Measurements from ENCODE around the gene ACBD4.

ACBD4 gene

DNA sequence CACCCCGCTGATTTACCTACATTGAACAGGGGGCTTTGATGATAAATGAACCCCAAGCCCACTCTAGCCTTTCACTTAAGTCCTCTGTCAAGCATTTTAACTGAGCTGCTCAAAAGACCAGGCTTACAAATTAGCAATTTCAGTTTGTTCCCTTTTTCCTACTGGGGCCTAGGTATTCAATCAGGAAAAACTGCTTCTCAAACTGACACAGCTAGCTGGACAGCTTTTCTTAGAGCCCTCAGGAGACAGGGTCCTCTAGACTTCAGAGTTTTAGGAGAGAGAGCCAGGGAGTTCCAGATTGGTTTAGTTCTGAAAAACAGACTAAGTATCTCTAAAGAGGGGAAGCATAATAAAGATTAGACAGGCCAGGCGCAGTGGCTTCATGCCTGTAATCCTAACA lies 20.0 kb downstream of the ACBD4 start:
- no peak overlapping the region for H2AFZ ChIP-seq (ENCODE audit: low read length)
- TF ChIP-seq, protein P1, sequence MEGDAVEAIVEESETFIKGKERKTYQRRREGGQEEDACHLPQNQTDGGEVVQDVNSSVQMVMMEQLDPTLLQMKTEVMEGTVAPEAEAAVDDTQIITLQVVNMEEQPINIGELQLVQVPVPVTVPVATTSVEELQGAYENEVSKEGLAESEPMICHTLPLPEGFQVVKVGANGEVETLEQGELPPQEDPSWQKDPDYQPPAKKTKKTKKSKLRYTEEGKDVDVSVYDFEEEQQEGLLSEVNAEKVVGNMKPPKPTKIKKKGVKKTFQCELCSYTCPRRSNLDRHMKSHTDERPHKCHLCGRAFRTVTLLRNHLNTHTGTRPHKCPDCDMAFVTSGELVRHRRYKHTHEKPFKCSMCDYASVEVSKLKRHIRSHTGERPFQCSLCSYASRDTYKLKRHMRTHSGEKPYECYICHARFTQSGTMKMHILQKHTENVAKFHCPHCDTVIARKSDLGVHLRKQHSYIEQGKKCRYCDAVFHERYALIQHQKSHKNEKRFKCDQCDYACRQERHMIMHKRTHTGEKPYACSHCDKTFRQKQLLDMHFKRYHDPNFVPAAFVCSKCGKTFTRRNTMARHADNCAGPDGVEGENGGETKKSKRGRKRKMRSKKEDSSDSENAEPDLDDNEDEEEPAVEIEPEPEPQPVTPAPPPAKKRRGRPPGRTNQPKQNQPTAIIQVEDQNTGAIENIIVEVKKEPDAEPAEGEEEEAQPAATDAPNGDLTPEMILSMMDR (IDR thresholded peaks at IDR 0.05; ENCODE audit: low read length): no peak
- TF ChIP-seq EZH2 (IDR thresholded peaks at IDR 0.05; ENCODE audit: borderline replicate concordance, low read length): no peak
- H3K9ac ChIP-seq (ENCODE audit: low read length): no peak overlapping the region
- no peaks in the 10 kb centered on the region for H3K9me2 ChIP-seq (ENCODE audit: low read depth, low read length)
- peaks cover 5% of the 10 kb centered on the region for H3K79me2 ChIP-seq (ENCODE audit: insufficient read depth, low read length)
- peaks cover 9% of the 10 kb centered on the region; the same call in 1 of the 2 replicates for H3F3A ChIP-seq (ENCODE audit: insufficient read depth, low read length)
- H3K4me1 ChIP-seq (ENCODE audit: insufficient read depth, low read length, severe bottlenecking): peaks cover 23% of the 10 kb centered on the region
- H4K20me1 ChIP-seq (ENCODE audit: insufficient read depth, low read length): no peaks in the 10 kb centered on the region
- no peak overlapping the region for H3K4me3 ChIP-seq (ENCODE audit: low read depth, low read length, poor library complexity, severe bottlenecking)
- peaks cover 8% of the 10 kb centered on the region for H3K36me3 ChIP-seq (ENCODE audit: insufficient read depth, low read length)
- H3K27me3 ChIP-seq (ENCODE audit: insufficient read depth, low read length): no peaks in the 10 kb centered on the region
- no peaks in the 10 kb centered on the region for H3K9me3 ChIP-seq (ENCODE audit: low read length)
- no peak overlapping the region for H3K27ac ChIP-seq (ENCODE audit: low read depth, low read length, poor library complexity, severe bottlenecking)
- no peak overlapping the region for H3K4me2 ChIP-seq (ENCODE audit: low read length)

DNA sequence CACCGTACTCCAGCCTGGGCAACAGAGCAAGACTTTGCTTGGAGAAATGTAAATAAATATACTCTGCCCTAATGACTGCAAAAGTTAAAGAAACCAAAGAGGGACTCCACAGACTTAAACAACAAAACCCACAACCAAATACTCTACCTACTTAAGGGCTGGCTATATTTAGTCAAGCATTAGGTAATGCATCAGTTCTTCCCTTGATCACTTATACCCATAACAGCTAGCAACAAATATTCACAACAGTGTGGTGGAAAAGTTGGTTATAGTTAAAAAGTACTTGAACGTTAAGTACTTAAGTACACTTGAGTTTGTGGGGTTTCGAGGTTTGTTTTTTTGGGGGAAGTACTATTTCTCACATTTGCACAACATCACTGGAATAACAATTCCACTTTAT lies 20.8 kb downstream of the ACBD4 start:
- no peak overlapping the region for H3K4me2 ChIP-seq (ENCODE audit: low read length)
- peaks cover 6% of the 10 kb centered on the region for H3K79me2 ChIP-seq (ENCODE audit: insufficient read depth, low read length)

GRCh38 chr17:45160447-45161287 lies 25.2 kb downstream of the ACBD4 start:
- peaks cover 6% of the 10 kb centered on the region for H3K79me2 ChIP-seq (ENCODE audit: insufficient read depth, low read length)
- H3K27me3 ChIP-seq (ENCODE audit: insufficient read depth, low read length): no peaks in the 10 kb centered on the region
- peaks cover 13% of the 10 kb centered on the region for H3K36me3 ChIP-seq (ENCODE audit: insufficient read depth, low read length)
- no peaks in the 10 kb centered on the region for H3K9me3 ChIP-seq (ENCODE audit: low read length)
- H4K20me1 ChIP-seq (ENCODE audit: insufficient read depth, low read length): no peaks in the 10 kb centered on the region
- H3F3A ChIP-seq (ENCODE audit: insufficient read depth, low read length): no peaks in the 10 kb centered on the region
- peaks cover 21% of the 10 kb centered on the region for H3K4me1 ChIP-seq (ENCODE audit: insufficient read depth, low read length, severe bottlenecking)
- H3K4me3 ChIP-seq (ENCODE audit: low read depth, low read length, poor library complexity, severe bottlenecking): peak overlapping the region; percentile 85
- peak overlapping the region; percentile 64 for H3K27ac ChIP-seq (ENCODE audit: low read depth, low read length, poor library complexity, severe bottlenecking)
- no peak overlapping the region for H2AFZ ChIP-seq (ENCODE audit: low read length)
- peak overlapping the region; percentile 95 for H3K9ac ChIP-seq (ENCODE audit: low read length)
- H3K9me2 ChIP-seq (ENCODE audit: low read depth, low read length): no peaks in the 10 kb centered on the region
- H3K4me2 ChIP-seq (ENCODE audit: low read length): peak overlapping the region; percentile 67
- no peak for TF ChIP-seq EZH2 (IDR thresholded peaks at IDR 0.05; ENCODE audit: borderline replicate concordance, low read length)
- TF ChIP-seq, protein P1 (IDR thresholded peaks at IDR 0.05; ENCODE audit: low read length): 0 out of 2 replicates have a peak, but pooled peaks have one; percentile 27

More for the DNA sequence above, 20.8 kb downstream of the ACBD4 start:
- Histone ChIP-seq H3K9ac (ENCODE audit: low read length) (no peak overlapping the region), H3K9me2 (ENCODE audit: low read depth, low read length) (no peaks in the 10 kb centered on the region), H2AFZ (ENCODE audit: low read length) (no peak overlapping the region), H3K4me1 (ENCODE audit: insufficient read depth, low read length, severe bottlenecking) (peaks cover 16% of the 10 kb centered on the region), H3K36me3 (ENCODE audit: insufficient read depth, low read length) (peaks cover 8% of the 10 kb centered on the region), H3K4me3 (ENCODE audit: low read depth, low read length, poor library complexity, severe bottlenecking) (no peak overlapping the region), H3K27ac (ENCODE audit: low read depth, low read length, poor library complexity, severe bottlenecking) (no peak overlapping the region), H4K20me1 (ENCODE audit: insufficient read depth, low read length) (no peaks in the 10 kb centered on the region), H3K27me3 (ENCODE audit: insufficient read depth, low read length) (no peaks in the 10 kb centered on the region), H3K9me3 (ENCODE audit: low read length) (no peaks in the 10 kb centered on the region), H3F3A (ENCODE audit: insufficient read depth, low read length) (peaks cover 7% of the 10 kb centered on the region; the same call in 1 of the 2 replicates)
- TF ChIP-seq EZH2 (IDR thresholded peaks at IDR 0.05; ENCODE audit: borderline replicate concordance, low read length): no peak
- TF ChIP-seq, protein P1 (IDR thresholded peaks at IDR 0.05; ENCODE audit: low read length): no peak
